CD4-positive, alpha-beta T cell treated with Interleukin-6 for 4 hours (primary cell): ENCODE results near the gene PARP14.

ENCODE experiments used
- DNase-seq: peaks from one replicate; pipeline ENCODE4 v3.0.0-alpha.2; 2020; ENCODE audit warnings: mixed read lengths

Gene PARP14

DNA sequence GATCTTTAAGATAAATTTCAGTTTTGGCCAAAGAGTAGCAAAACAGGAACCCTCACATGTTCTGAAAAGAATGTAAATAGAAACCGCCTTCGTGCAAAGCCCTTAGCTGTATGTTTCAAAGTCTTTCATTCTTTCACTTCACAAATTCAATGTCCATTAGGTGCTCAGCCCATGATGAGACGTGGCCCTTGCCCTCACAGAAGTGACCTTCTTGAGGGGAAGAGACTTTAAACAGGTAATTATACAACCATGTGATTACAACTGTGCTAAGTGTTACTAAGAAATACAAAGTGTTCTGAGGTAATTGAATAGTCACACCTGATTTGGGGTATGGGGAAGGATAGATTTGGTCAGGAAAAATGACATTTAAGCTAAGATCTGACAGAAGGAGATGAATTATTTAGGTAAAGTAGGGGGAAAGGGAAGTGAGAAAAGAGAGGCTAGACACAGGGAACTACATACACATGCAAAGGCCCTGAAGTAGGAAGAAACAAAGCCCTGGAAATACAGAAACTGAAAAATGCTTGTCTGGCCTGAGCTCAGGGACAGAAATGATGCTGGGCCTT, 93.4 kb downstream of the PARP14 start:
- DNase-seq: no peak

DNA sequence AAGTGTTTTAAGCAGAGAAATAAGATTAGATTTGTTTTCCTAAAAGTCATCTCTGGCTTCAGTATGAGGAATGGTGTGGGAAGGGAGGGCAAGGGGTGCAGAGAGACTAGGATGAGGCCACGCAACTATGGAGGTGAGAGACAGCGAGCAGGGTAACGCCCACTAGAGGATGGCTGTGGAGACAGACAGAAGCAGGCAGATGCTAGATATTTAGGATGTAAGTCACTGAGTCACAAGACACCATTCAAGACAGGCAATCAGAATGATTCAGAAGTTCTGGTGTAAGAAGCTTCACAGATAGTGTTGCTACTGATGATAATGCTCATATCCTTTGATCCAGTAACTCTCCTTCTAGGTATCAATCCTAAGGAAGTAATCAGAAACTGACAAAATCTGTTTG, 93.9 kb downstream of the PARP14 start:
- no peak for DNase-seq

- DNase-seq: no peak
These were observed 96.2 kb downstream of the PARP14 start for GRCh38 chr3:122776675-122777468.

DNA sequence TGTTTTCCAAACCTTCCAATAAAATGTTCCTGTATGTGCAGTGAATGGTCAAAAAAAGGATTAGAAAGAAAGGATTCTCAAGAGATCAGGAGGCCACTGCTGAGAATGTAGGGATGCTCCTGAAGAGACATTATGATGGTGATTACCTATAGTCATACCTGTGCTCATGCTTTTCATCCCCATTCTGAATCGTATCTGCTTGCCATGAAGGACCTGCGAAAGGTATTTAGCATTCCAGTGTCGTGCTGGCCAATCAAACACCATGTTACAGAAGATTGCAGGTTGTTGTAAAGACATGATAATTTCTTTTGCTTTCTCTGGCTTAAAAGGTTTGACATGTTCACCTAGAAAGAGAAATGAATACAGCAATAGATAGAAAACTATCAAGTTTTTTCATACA, 96.9 kb downstream of the PARP14 start:
- no peak for DNase-seq
